Cardiac fibroblast (primary cell): ENCODE results near the gene SMURF1.

Experiments
- DNase-seq, 2 donors: peaks; one replicate each; pipeline versions ENCODE4 v3.0.0 to v3.0.0-alpha.2; 2010; ENCODE audit warnings: low read depth in 2 of 2
- H3K4me3 ChIP-seq, 2 donors: replicated peaks in 1 of 2; 1 replicate in 1 of 2; 2 replicates in 1 of 2; pipeline ENCODE4 v1.5.1; 2011; ENCODE audit warnings: low read depth in 2 of 2, low read length in 2 of 2, mild to moderate bottlenecking in 2 of 2, moderate library complexity in 1 of 2
- TF ChIP-seq, protein P1 (sequence below): IDR thresholded peaks from one replicate; pipeline ENCODE4 v1.5.1; 2011; ENCODE audit warnings: low read depth, mild to moderate bottlenecking, low read length, inconsistent platforms

Gene SMURF1

DNA sequence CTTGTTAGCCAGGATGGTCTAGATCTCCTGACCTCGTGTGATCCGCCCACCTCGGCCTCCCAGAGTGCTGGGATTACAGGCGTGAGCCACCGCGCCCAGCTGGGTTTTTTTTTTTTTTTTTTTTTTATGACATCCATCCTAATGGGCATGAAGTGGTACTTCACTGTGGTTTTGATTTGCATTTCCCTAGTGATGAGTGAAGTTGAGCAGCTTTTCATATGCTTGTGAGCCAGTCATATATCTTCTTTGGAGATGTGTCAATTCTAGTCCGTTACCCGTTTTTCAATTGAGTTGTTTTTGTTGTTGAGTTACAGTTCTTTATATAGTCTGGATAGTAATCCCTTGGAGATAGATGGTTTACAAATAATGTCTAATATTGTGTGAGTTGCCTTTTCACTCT, 127.7 kb downstream of the SMURF1 start:
- DNase-seq: no peak
- H3K4me3 ChIP-seq: no peak overlapping the region
- TF ChIP-seq, protein P1, sequence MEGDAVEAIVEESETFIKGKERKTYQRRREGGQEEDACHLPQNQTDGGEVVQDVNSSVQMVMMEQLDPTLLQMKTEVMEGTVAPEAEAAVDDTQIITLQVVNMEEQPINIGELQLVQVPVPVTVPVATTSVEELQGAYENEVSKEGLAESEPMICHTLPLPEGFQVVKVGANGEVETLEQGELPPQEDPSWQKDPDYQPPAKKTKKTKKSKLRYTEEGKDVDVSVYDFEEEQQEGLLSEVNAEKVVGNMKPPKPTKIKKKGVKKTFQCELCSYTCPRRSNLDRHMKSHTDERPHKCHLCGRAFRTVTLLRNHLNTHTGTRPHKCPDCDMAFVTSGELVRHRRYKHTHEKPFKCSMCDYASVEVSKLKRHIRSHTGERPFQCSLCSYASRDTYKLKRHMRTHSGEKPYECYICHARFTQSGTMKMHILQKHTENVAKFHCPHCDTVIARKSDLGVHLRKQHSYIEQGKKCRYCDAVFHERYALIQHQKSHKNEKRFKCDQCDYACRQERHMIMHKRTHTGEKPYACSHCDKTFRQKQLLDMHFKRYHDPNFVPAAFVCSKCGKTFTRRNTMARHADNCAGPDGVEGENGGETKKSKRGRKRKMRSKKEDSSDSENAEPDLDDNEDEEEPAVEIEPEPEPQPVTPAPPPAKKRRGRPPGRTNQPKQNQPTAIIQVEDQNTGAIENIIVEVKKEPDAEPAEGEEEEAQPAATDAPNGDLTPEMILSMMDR: no peak

DNA sequence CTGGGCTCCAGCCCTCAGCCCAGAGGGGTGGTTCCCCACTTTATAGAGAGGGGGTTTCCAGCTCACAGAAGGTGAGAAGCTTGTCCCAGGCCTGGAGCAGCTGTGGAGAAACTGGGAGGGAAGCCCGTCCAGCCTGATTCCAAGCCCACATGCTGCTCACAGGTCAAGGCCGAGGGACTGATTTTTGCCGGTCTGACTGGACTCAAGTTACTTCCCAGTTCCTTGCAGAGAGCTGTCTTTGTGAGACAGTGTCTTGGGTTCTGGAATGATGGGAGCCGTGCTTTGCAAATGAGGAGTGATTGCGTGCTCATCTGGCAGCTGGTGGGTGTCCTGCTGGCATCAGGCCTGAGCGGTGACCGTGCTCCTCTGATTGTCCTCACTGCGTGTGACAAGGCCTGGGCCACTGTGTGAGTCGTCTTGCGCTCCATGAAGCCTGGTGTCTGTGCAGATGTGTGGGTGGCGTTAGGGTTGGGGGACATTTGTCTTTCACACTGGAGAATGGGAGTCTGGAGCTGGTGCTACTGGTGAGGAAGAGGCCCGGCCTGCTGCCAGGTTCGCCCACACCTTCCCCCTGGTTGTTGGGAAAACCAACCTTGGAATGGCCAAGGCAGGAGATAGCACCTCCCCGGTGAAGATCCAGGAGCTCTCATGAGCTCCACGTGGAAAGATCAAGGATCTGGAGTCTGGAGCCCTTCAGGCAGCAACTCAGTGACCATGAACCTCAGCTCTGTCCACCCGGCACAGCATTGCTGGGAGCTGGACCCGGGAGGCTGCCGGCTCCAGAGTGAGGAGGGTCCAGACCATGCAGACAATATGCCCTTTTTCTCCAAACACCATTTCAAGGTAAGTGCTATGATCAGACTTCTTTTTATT, 129.6 kb downstream of the SMURF1 start:
- H3K4me3 ChIP-seq: no peak overlapping the region
- DNase-seq: no peak
- TF ChIP-seq, protein P1: no peak

DNA sequence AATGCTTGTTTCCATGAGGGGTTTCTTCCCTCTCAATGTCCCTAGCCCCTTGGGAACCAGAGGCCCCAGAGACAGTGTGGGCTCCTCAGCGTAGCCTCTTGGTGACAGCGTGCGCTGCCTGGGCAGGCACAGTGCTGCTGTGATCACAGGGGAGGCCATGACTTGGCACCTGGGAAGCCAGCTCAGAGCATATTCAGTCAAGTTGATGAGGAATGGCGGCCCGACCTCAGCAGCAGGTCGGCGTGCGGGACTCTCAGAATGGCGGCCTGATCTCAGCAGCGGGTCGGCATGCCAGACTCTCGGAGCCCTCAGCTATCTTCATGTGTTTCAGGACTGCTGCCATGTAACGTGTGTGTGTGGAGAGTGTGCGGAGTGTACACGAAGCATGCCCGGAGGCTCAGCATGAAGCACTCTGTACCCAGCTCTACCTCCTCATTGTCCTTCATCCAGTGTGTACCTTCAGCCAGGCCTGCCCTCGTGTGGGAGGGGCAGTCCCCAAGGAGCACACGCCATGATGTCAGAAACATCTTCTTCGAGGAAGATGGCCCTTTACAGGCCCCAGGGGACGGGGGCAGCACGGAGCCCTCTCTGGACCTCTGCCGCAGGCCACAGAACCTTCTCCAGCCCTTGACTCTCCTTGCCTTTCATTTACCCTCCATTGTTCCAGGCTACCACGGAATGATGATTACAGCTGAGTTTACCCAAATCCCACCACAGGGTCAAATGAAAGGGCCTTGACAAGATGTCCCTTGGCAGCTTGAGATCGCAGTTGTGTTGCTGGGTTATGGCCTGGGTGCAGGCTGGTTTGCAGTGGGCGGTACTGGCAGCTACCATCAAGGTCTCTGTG, 130.4 kb downstream of the SMURF1 start:
- no peak overlapping the region for H3K4me3 ChIP-seq
- TF ChIP-seq, protein P1: no peak
- no peak for DNase-seq

DNA sequence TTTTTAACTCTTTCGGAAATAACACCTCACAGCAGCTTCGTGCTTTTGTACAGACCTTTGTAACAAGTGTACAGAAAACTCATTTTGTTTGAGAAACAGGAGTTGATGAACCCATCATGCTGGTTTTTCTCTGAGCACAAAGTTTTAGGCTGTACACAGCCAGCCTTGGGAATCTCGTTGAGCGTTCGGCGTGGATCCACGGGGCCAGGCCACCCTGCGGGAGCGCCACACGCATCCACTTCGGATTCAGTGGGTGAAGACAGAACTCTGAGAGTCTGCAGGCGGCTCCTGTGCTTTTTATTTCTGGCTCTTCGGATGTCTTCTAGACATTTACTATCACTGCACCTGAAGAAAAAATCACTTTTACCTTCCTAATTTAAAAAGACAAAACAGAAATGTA, 131.2 kb downstream of the SMURF1 start:
- no peak overlapping the region for H3K4me3 ChIP-seq

DNA sequence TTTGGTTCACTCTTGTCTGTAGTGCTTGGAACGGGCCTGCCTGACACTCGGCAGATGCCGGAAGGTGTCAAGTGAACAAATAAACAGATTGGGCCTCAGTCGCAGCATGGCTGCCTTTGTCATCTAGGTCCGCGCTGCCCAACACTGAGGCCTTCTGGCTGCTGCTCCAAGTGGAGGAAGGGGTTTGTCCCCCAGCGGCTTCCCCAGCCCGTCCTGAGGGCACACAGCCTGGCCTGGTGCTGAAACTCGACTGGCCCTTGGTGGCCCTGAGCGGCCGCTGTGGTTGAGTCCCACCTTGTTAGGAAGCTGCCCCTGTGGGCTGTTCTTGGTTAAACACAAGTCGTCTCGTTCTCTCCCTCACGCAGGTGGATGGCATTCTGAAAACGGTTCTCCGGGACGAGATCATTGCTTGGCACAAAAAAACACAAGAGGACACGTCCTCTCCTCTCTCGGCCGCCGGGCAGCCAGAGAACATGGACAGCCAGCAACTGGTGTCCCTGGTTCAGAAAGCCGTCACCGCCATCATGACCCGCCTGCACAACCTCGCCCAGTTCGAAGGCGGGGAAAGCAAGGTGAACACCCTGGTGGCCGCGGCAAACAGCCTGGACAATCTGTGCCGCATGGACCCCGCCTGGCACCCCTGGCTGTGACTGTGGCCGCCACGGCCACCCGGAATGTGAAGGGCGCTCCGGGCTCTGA, 132.1 kb downstream of the SMURF1 start:
- no peak overlapping the region for H3K4me3 ChIP-seq
- TF ChIP-seq, protein P1: no peak
- DNase-seq: no peak

More for the DNA sequence above, 131.2 kb downstream of the SMURF1 start:
- no peak for DNase-seq
- TF ChIP-seq, protein P1: no peak

DNA sequence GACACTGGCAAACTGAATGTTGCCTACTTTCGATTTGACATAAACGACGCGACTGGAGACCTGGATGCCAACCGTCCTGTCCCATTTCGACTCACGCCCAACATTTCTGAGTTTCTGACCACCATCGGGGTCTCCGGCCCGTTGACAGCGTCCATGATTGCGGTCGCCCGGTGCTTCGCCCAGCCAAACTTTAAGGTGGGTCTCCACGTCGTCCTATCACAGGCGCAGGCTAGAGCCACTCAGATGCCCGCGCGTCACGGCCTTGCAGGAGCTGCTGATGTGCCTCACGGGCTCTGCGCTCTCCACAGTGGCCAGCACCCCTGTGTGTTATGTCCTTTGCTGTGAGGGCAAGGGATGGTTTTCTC, 132.6 kb downstream of the SMURF1 start:
- TF ChIP-seq, protein P1: no peak
- DNase-seq: no peak
- H3K4me3 ChIP-seq: no peak overlapping the region
